MM.1S (cell line): ENCODE data around the gene KSR2.

Source experiments
- DNase-seq: peaks from one replicate; pipeline ENCODE4 v3.0.0-alpha.2; 2015
- H2AFZ ChIP-seq: fragments of 300-600 bp; sonication (generic); 2 replicates; pipeline ENCODE4 v1.6.0; 2016; ENCODE audit warnings: antibody characterized with exemption, low read length
- H3F3A ChIP-seq: fragments of 300-600 bp; sonication (generic); 2 replicates; pipeline ENCODE4 v1.6.1; 2016; ENCODE audit warnings: mild to moderate bottlenecking, antibody characterized with exemption, low read length, moderate library complexity, mixed read lengths; ENCODE audit not compliant: insufficient read depth
- H3K27ac ChIP-seq: fragments of 300-600 bp; sonication (generic); 2 replicates; pipeline ENCODE4 v1.5.1; 2016; ENCODE audit warnings: mild to moderate bottlenecking, low read length
- H3K27me3 ChIP-seq: fragments of 300-600 bp; sonication (generic); replicated peaks from 2 replicates; pipeline ENCODE4 v1.6.0; 2016; ENCODE audit warnings: low read length; ENCODE audit not compliant: insufficient read depth
- H3K36me3 ChIP-seq: fragments of 300-600 bp; sonication (generic); replicated peaks from 2 replicates; pipeline ENCODE4 v1.6.1; 2016; ENCODE audit warnings: mild to moderate bottlenecking, low read length, mixed read lengths; ENCODE audit not compliant: insufficient read depth
- H3K4me1 ChIP-seq: fragments of 300-600 bp; sonication (generic); 2 replicates; pipeline ENCODE4 v1.6.1; 2016; ENCODE audit warnings: low read length, mixed read lengths
- H3K4me2 ChIP-seq: fragments of 300-600 bp; sonication (generic); 2 replicates; pipeline ENCODE4 v1.6.0; 2016; ENCODE audit warnings: low read depth, low read length
- H3K4me3 ChIP-seq: fragments of 300-600 bp; sonication (generic); 2 replicates; pipeline ENCODE4 v1.5.1; 2016; ENCODE audit warnings: low read length, mixed read lengths
- H3K79me2 ChIP-seq: fragments of 300-600 bp; sonication (generic); 2 replicates; pipeline ENCODE4 v1.6.1; 2016; ENCODE audit warnings: mixed run types, low read length, mixed read lengths
- H3K9ac ChIP-seq: fragments of 300-600 bp; sonication (generic); 2 replicates; pipeline ENCODE4 v1.6.1; 2016; ENCODE audit warnings: low read length, mixed read lengths
- H3K9me2 ChIP-seq: fragments of 300-600 bp; sonication (generic); replicated peaks from 2 replicates; pipeline ENCODE4 v1.6.1; 2016; ENCODE audit warnings: mild to moderate bottlenecking, low read length, mixed read lengths; ENCODE audit not compliant: insufficient read depth
- H3K9me3 ChIP-seq: fragments of 300-600 bp; sonication (generic); replicated peaks from 2 replicates; pipeline ENCODE4 v1.6.1; 2016; ENCODE audit warnings: mild to moderate bottlenecking, low read length, mixed read lengths; ENCODE audit not compliant: insufficient read depth
- H4K20me1 ChIP-seq: fragments of 300-600 bp; sonication (generic); 2 replicates; pipeline ENCODE4 v1.6.1; 2016; ENCODE audit warnings: mild to moderate bottlenecking, low read length, moderate library complexity, mixed read lengths; ENCODE audit not compliant: insufficient read depth
- EZH2 ChIP-seq: fragments of 300-600 bp; sonication (generic); optimal IDR thresholded peaks from 2 replicates; pipeline ENCODE3; 2017; ENCODE audit warnings: low read depth, mild to moderate bottlenecking, antibody characterized with exemption, low read length, mixed read lengths
- EZH2phosphoT487 ChIP-seq: fragments of 300-600 bp; sonication (generic); IDR thresholded peaks from 2 replicates; pipeline ENCODE4 v1.6.1; 2018; ENCODE audit warnings: antibody characterized with exemption, low read length
- TF ChIP-seq, protein P1 (sequence below): fragments of 300-600 bp; sonication (generic); IDR thresholded peaks from 2 replicates; pipeline ENCODE4 v1.5.1; 2016; ENCODE audit warnings: antibody characterized with exemption, low read length, mixed read lengths

The KSR2 gene

DNA sequence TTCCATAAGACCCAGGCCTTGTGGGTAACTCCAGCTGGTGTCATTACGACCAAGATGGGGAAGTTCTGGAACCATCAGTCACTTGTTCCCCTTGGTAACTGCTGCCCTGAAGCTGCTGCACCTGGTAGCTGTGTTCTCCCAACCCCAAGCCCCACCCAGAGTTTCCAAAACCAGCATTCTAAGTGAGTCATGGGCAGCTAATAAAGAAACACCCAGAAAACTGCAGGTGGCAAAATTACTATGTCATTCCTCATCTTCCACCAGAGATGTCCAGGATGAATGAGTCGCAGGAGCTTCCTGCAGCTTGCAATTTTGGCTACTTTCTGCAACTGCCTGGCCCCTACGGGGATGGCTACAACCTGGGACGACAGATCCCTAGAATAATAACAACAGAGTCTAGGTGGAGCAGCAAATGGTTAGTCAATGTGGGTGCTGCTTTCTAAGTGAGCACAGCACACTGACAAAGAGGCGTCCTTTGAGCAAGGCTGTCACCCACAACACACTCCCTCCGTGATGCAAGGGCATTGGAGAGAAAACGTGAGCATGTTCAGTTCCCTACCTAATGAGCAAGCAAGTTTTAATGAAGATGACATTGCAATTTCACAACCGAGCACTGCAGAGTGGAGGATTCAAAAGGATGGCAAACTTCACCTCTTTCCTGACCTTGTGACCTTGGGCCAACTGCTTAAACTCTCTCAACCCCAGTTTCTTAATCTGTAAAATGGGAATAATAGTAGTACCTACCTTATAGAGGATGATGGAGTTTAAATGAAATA, 306.0 kb downstream of the KSR2 start:
- DNase-seq = no peak
- H3F3A ChIP-seq = no peaks in the 10 kb centered on the region
- TF ChIP-seq, protein P1, sequence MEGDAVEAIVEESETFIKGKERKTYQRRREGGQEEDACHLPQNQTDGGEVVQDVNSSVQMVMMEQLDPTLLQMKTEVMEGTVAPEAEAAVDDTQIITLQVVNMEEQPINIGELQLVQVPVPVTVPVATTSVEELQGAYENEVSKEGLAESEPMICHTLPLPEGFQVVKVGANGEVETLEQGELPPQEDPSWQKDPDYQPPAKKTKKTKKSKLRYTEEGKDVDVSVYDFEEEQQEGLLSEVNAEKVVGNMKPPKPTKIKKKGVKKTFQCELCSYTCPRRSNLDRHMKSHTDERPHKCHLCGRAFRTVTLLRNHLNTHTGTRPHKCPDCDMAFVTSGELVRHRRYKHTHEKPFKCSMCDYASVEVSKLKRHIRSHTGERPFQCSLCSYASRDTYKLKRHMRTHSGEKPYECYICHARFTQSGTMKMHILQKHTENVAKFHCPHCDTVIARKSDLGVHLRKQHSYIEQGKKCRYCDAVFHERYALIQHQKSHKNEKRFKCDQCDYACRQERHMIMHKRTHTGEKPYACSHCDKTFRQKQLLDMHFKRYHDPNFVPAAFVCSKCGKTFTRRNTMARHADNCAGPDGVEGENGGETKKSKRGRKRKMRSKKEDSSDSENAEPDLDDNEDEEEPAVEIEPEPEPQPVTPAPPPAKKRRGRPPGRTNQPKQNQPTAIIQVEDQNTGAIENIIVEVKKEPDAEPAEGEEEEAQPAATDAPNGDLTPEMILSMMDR = no peak
- TF ChIP-seq EZH2 (no peak), EZH2phosphoT487 (no peak)
- no peak overlapping the region for H3K4me3 ChIP-seq
- H3K27ac ChIP-seq = no peak overlapping the region
- no peak overlapping the region for H3K9ac ChIP-seq
- H3K4me2 ChIP-seq = no peak overlapping the region
- H2AFZ ChIP-seq = no peak overlapping the region
- H3K9me2 ChIP-seq = no peaks in the 10 kb centered on the region
- H3K36me3 ChIP-seq = no peaks in the 10 kb centered on the region
- no peaks in the 10 kb centered on the region for H3K27me3 ChIP-seq
- no peaks in the 10 kb centered on the region for H4K20me1 ChIP-seq
- H3K79me2 ChIP-seq = no peaks in the 10 kb centered on the region
- no peaks in the 10 kb centered on the region for H3K9me3 ChIP-seq
- H3K4me1 ChIP-seq = no peaks in the 10 kb centered on the region

DNA sequence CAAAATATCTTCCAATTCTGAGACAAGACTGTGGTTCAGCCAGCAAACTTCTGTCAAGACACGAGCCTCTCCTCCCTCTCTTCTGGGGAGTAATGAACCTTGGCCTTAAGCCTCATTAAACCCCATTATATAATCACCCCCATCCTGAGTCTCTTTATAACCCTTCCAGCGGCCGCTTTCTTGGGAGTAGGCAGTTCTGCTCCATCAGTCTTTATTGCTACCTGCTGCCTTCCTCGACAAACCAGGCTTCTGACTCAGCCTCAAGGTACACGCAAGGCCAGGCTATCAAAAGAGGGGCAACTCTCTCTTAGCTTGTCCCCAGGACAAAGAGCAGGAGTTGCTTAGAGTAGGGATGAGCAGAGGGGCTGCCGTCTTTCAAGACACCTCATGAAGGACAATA, 306.6 kb downstream of the KSR2 start:
- Histone ChIP-seq H3K36me3 (no peaks in the 10 kb centered on the region), H4K20me1 (no peaks in the 10 kb centered on the region), H3K79me2 (no peaks in the 10 kb centered on the region), H3K27me3 (no peaks in the 10 kb centered on the region), H3K9ac (no peak overlapping the region), H3K27ac (no peak overlapping the region), H3K4me1 (no peaks in the 10 kb centered on the region), H3F3A (no peaks in the 10 kb centered on the region), H3K4me2 (no peak overlapping the region), H2AFZ (no peak overlapping the region), H3K9me3 (no peaks in the 10 kb centered on the region), H3K9me2 (no peaks in the 10 kb centered on the region), H3K4me3 (no peak overlapping the region)
- TF ChIP-seq EZH2phosphoT487 = no peak
- TF ChIP-seq, protein P1 = no peak
- TF ChIP-seq EZH2 = no peak
- DNase-seq = no peak

DNA sequence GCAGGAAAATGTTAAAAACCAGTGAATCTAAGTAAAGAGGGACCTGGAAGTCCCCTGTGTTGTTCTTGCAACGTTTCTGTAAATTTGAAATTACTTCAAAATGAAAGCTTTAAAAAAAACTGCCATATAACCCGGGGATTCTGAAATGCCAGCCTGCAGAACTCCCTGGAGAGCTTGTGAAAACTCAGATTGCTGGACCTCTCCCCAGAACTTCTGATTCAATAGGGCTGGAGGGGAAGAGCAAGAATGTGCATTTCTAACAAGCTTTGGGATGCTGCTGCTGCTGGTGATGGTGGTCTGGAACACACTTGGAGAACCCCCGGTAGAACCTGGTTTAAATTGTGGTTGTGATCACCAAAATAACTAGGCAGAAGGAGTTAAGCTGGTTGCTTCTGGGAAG, 307.3 kb downstream of the KSR2 start:
- H3K9me3 ChIP-seq = no peaks in the 10 kb centered on the region
- no peak overlapping the region for H2AFZ ChIP-seq
- TF ChIP-seq, protein P1 = no peak
- TF ChIP-seq EZH2phosphoT487 (no peak), EZH2 (no peak)
- no peaks in the 10 kb centered on the region for H3K79me2 ChIP-seq
- no peak overlapping the region for H3K27ac ChIP-seq
- H3F3A ChIP-seq = no peaks in the 10 kb centered on the region
- no peaks in the 10 kb centered on the region for H3K9me2 ChIP-seq
- H3K9ac ChIP-seq = no peak overlapping the region
- no peak overlapping the region for H3K4me2 ChIP-seq
- no peaks in the 10 kb centered on the region for H3K4me1 ChIP-seq
- H3K4me3 ChIP-seq = no peak overlapping the region
- H3K27me3 ChIP-seq = no peaks in the 10 kb centered on the region
- no peak for DNase-seq
- H4K20me1 ChIP-seq = no peaks in the 10 kb centered on the region
- no peaks in the 10 kb centered on the region for H3K36me3 ChIP-seq
